Prostate gland (tissue), 2 donors: ENCODE data around the gene FERMT1.

Source experiments
- CTCF ChIP-seq, 4 experiments: fragments of 200-600 bp in 2 of 4; fragments of 450-650 bp in 2 of 4; sonication (generic) in 2 of 4; IDR thresholded peaks; 1 replicate in 3 of 4; 2 replicates in 1 of 4; pipeline ENCODE4 v1.5.1; 2016 to 2019; ENCODE audit warnings: antibody characterized with exemption in 4 of 4, mild to moderate bottlenecking in 2 of 4, moderate library complexity in 2 of 4
- POLR2AphosphoS5 ChIP-seq: sonication (generic); formaldehyde crosslinking; IDR thresholded peaks from one replicate; pipeline ENCODE4 v1.6.1; 2017; ENCODE audit warnings: antibody characterized with exemption

- TF ChIP-seq CTCF (IDR thresholded peaks at IDR 0.05) (no peak), POLR2AphosphoS5 (no peak)
Measured at GRCh38 chr20:6120491-6120988, 2.3 kb downstream of the FERMT1 start.
